Regular cardiac myocyte (primary cell): ENCODE measurements around the gene AIPL1. TPM values are rescaled to one million over a fixed set of nuclear protein-coding genes. Genes with fewer than 3 reads are reported as not detected.

Experiments
- total RNA-seq: library from RNA; depleted of rRNA; stranded (reverse); fragments of >200 nt; gene quantifications from 2 replicates; pipeline ENCODE4 v1.2.3, GENCODE V29; 2014

AIPL1 gene, protein sequence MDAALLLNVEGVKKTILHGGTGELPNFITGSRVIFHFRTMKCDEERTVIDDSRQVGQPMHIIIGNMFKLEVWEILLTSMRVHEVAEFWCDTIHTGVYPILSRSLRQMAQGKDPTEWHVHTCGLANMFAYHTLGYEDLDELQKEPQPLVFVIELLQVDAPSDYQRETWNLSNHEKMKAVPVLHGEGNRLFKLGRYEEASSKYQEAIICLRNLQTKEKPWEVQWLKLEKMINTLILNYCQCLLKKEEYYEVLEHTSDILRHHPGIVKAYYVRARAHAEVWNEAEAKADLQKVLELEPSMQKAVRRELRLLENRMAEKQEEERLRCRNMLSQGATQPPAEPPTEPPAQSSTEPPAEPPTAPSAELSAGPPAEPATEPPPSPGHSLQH
- under 0.01 and 0.19 TPM in 2 replicates for total RNA-seq

DNA sequence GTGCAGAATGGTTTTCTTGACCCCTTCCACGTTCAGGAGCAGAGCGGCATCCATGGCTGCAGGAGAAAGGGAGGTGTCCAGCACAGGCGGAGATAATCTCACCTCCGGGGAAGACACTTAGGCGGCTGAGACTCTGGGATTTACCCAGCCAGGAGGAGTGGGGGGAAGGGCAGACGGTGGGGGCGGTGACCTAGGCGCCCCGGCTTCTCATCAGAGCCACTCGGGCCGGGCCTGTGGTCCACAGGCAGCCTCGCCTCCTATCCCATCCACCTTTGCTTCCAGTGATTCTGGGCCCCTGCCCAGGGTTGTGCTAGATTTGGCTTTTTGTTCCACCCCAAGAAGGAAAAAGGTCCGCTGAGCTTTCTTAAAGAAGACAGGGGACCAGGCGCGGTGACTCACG is at the start of gene AIPL1:
Gene AIPL1, minus strand, starts transcription at position 71 of the 400 bp plus-strand sequence. Its CDS starts 17 bp downstream, at position 54.

GRCh38 chr17:6443692-6444570 is 9.0 kb upstream of the AIPL1 start, which contains the start of gene PIMREG:
TSS of gene PIMREG (plus strand) at chr17:6444455. CDS start at chr17:6445111, 656 bp downstream.

Other genes with a start within 250 kb of the AIPL1 start
- 4.2 and 34.7 TPM in 2 replicates for gene PIMREG, start 9.3 kb upstream of the AIPL1 start, total RNA-seq
- gene PITPNM3, start 121.4 kb upstream of the AIPL1 start, total RNA-seq, result 0.28 and 0.58 TPM in 2 replicates
- gene KIAA0753, start 205.6 kb upstream of the AIPL1 start, total RNA-seq, result 7.6 and 9.4 TPM in 2 replicates
- gene TXNDC17, start 205.9 kb upstream of the AIPL1 start, total RNA-seq, result 132 and 272 TPM in 2 replicates
- 9.0 and 9.3 TPM in 2 replicates for gene MED31, start 216.5 kb upstream of the AIPL1 start, total RNA-seq
- 0.38 and 0.56 TPM in 2 replicates for gene C17orf100, start 216.6 kb upstream of the AIPL1 start, total RNA-seq